ENCODE results near the gene POLR3H.
A peak's percentile ranks its signal among the peaks of the same experiment; 100 is the strongest.

The POLR3H gene

GRCh38 chr22:41482319-41482935 is 61.8 kb downstream of the POLR3H start:
- Histone ChIP-seq H3K27ac (peak overlapping the region in 4 of 11 experiments; percentile 22 to 89 (median 88); a peak in 8 of 22 replicates), H4K20me1 (peaks cover 61 to 100% (median 99%) of the 10 kb centered on the region in 11 experiments), H3K36me3 (peaks cover 0 to 23% (median 13%) of the 10 kb centered on the region in 11 experiments; a peak in 11 of 22 replicates)

GRCh38 chr22:41481925-41482318 is 62.3 kb downstream of the POLR3H start:
- peaks cover 61 to 100% (median 97%) of the 10 kb centered on the region in 11 experiments for H4K20me1 ChIP-seq
- H3K9me3 ChIP-seq (replicated peaks in 1 of 11): peaks cover 0 to 9% (median 0%) of the 10 kb centered on the region in 11 experiments; a peak in 6 of 22 replicates
- H3K4me2 ChIP-seq: peak overlapping the region; percentile 67 to 99 (median 85)
- peak overlapping the region in 4 of 11 experiments; percentile 22 to 89 (median 88); a peak in 5 of 22 replicates for H3K27ac ChIP-seq
- no peak overlapping the region for H3K4me3 ChIP-seq
- no peak for TF ChIP-seq Cebpa-rat (IDR thresholded peaks at IDR 0.05)
- H3K4me1 ChIP-seq: peaks cover 60 to 96% (median 89%) of the 10 kb centered on the region in 10 experiments
- H3K27me3 ChIP-seq: no peaks in the 10 kb centered on the region
- peaks cover 0 to 23% (median 14%) of the 10 kb centered on the region in 11 experiments; a peak in 11 of 22 replicates for H3K36me3 ChIP-seq
- peak overlapping the region in 8 of 11 experiments; percentile 3 to 82 (median 38); a peak in 10 of 22 replicates for H3K9ac ChIP-seq

More at GRCh38 chr22:41482319-41482935, 61.8 kb downstream of the POLR3H start:
- H3K9me3 ChIP-seq (replicated peaks in 1 of 11): peaks cover 0 to 5% (median 0%) of the 10 kb centered on the region in 11 experiments; a peak in 6 of 22 replicates
- H3K4me1 ChIP-seq: peaks cover 58 to 97% (median 89%) of the 10 kb centered on the region in 10 experiments
- no peaks in the 10 kb centered on the region for H3K27me3 ChIP-seq
- no peak for TF ChIP-seq Cebpa-rat (IDR thresholded peaks at IDR 0.05)
- peak overlapping the region in 8 of 11 experiments; percentile 3 to 82 (median 38); a peak in 12 of 22 replicates for H3K9ac ChIP-seq
- H3K4me2 ChIP-seq: peak overlapping the region; percentile 67 to 99 (median 85)
- no peak overlapping the region for H3K4me3 ChIP-seq

- Histone ChIP-seq H3K4me1 (peaks cover 60 to 94% (median 88%) of the 10 kb centered on the region in 10 experiments), H3K27ac (peak overlapping the region in 4 of 11 experiments; percentile 86 to 89 (median 88); a peak in 7 of 22 replicates), H4K20me1 (peaks cover 61 to 100% (median 90%) of the 10 kb centered on the region in 11 experiments), H3K36me3 (peaks cover 0 to 24% (median 11%) of the 10 kb centered on the region in 11 experiments; a peak in 9 of 22 replicates), H3K27me3 (no peaks in the 10 kb centered on the region), H3K9ac (peak overlapping the region in 4 of 11 experiments; percentile 78 to 82 (median 81); a peak in 7 of 22 replicates), H3K4me2 (peak overlapping the region in 10 of 11 experiments; percentile 67 to 99 (median 88); a peak in 19 of 22 replicates), H3K4me3 (no peak overlapping the region), H3K9me3 (replicated peaks in 1 of 11) (peaks cover 0 to 11% (median 0%) of the 10 kb centered on the region in 11 experiments; a peak in 7 of 22 replicates)
- no peak for TF ChIP-seq Cebpa-rat (IDR thresholded peaks at IDR 0.05)
Measured at GRCh38 chr22:41481131-41481830, 63.0 kb downstream of the POLR3H start.

- peak overlapping the region in 7 of 11 experiments; percentile 64 to 89 (median 86); a peak in 9 of 22 replicates for H3K27ac ChIP-seq
- H3K4me1 ChIP-seq: peaks cover 60 to 95% (median 82%) of the 10 kb centered on the region in 10 experiments
- H3K4me3 ChIP-seq: peak overlapping the region in 1 of 10 experiments; percentile 8; a peak in 1 of 20 replicates
Measured at GRCh38 chr22:41480397-41480735, 63.9 kb downstream of the POLR3H start.

GRCh38 chr22:41479671-41480396 is 64.4 kb downstream of the POLR3H start:
- peak overlapping the region; percentile 57 to 99 (median 85) for H3K4me2 ChIP-seq
- peaks cover 50 to 98% (median 89%) of the 10 kb centered on the region in 11 experiments for H4K20me1 ChIP-seq
- H3K9ac ChIP-seq: peak overlapping the region; percentile 24 to 82 (median 55); a peak in 19 of 22 replicates
- H3K36me3 ChIP-seq: peaks cover 3 to 34% (median 23%) of the 10 kb centered on the region in 11 experiments; a peak in 14 of 22 replicates
- H3K4me3 ChIP-seq: peak overlapping the region in 7 of 10 experiments; percentile 2 to 47 (median 19); a peak in 6 of 20 replicates
- no peaks in the 10 kb centered on the region for H3K27me3 ChIP-seq
- TF ChIP-seq Cebpa-rat (IDR thresholded peaks at IDR 0.05): no peak
- peaks cover 0 to 11% (median 0%) of the 10 kb centered on the region in 11 experiments; a peak in 7 of 22 replicates for H3K9me3 ChIP-seq (replicated peaks in 1 of 11)
- peak overlapping the region in 9 of 11 experiments; percentile 47 to 89 (median 71); a peak in 18 of 22 replicates for H3K27ac ChIP-seq
- H3K4me1 ChIP-seq: peaks cover 55 to 91% (median 76%) of the 10 kb centered on the region in 10 experiments

More at GRCh38 chr22:41480397-41480735, 63.9 kb downstream of the POLR3H start:
- no peak for TF ChIP-seq Cebpa-rat (IDR thresholded peaks at IDR 0.05)
- H3K36me3 ChIP-seq: peaks cover under 1 to 30% (median 18%) of the 10 kb centered on the region in 11 experiments; a peak in 14 of 22 replicates
- H3K9ac ChIP-seq: peak overlapping the region in 8 of 11 experiments; percentile 19 to 82 (median 69); a peak in 11 of 22 replicates
- no peaks in the 10 kb centered on the region for H3K27me3 ChIP-seq
- H3K9me3 ChIP-seq (replicated peaks in 1 of 11): peaks cover 0 to 11% (median 0%) of the 10 kb centered on the region in 11 experiments; a peak in 7 of 22 replicates
- peaks cover 54 to 99% (median 89%) of the 10 kb centered on the region in 11 experiments for H4K20me1 ChIP-seq
- H3K4me2 ChIP-seq: peak overlapping the region; percentile 57 to 99 (median 85); a peak in 21 of 22 replicates

GRCh38 chr22:41478891-41479521 is 65.3 kb downstream of the POLR3H start:
- H3K4me1 ChIP-seq: peaks cover 54 to 83% (median 69%) of the 10 kb centered on the region in 10 experiments
- peaks cover 48 to 95% (median 86%) of the 10 kb centered on the region in 11 experiments for H4K20me1 ChIP-seq
- peak overlapping the region in 7 of 10 experiments; percentile 2 to 47 (median 19); a peak in 7 of 20 replicates for H3K4me3 ChIP-seq
- no peaks in the 10 kb centered on the region for H3K27me3 ChIP-seq
- H3K9ac ChIP-seq: peak overlapping the region; percentile 43 to 82 (median 55); a peak in 21 of 22 replicates
- H3K27ac ChIP-seq: peak overlapping the region in 9 of 11 experiments; percentile 47 to 89 (median 71); a peak in 19 of 22 replicates
- peaks cover 0 to 11% (median 0%) of the 10 kb centered on the region in 11 experiments; a peak in 7 of 22 replicates for H3K9me3 ChIP-seq (replicated peaks in 1 of 11)
- H3K4me2 ChIP-seq: peak overlapping the region; percentile 57 to 99 (median 85)
- peaks cover 5 to 36% (median 20%) of the 10 kb centered on the region in 11 experiments; a peak in 14 of 22 replicates for H3K36me3 ChIP-seq
- peak in 9 of 11 experiments; percentile 69 to 98 (median 75); a peak in 16 of 22 replicates for TF ChIP-seq Cebpa-rat (IDR thresholded peaks at IDR 0.05)

- no peak for TF ChIP-seq Cebpa-rat (IDR thresholded peaks at IDR 0.05)
- Histone ChIP-seq H3K4me3 (peak overlapping the region in 5 of 10 experiments; percentile 8 to 47 (median 28); a peak in 6 of 20 replicates), H3K9ac (peak overlapping the region; percentile 43 to 82 (median 55); a peak in 21 of 22 replicates), H3K4me2 (peak overlapping the region; percentile 57 to 99 (median 85)), H4K20me1 (peaks cover 48 to 95% (median 86%) of the 10 kb centered on the region in 11 experiments), H3K27me3 (no peaks in the 10 kb centered on the region), H3K9me3 (replicated peaks in 1 of 11) (peaks cover 0 to 11% (median 0%) of the 10 kb centered on the region in 11 experiments; a peak in 7 of 22 replicates), H3K36me3 (peaks cover 6 to 42% (median 19%) of the 10 kb centered on the region in 11 experiments; a peak in 14 of 22 replicates), H3K27ac (peak overlapping the region in 9 of 11 experiments; percentile 47 to 89 (median 71); a peak in 19 of 22 replicates), H3K4me1 (peaks cover 51 to 78% (median 64%) of the 10 kb centered on the region in 10 experiments)
Measured at GRCh38 chr22:41478473-41478872, 65.8 kb downstream of the POLR3H start.
